IPS-11a (cell line): Measurements from ENCODE around the gene FIGN.

Experiments
- H3K4me3 ChIP-seq: one replicate; pipeline ENCODE4 v1.5.1; 2013; ENCODE audit warnings: low read depth, low read length, control low read depth

The FIGN gene

DNA sequence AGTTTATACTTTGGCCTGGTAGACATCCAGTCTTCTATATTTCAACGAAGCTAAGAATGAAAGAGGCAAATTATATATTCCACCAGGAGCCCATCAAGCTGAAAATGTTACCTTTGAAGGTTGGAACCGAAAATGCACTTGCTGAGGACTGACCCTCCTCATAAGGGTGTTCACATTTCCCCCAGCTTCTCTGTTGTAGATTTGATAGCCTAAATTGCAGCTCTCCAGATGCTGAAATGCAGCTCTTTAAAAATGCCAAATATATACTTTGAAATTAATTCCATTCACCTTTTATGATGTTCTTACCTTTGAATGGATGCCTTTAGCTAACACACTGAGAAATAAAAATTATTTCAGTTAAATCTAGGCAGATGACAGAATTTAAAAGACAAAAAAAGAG is 1.8 kb upstream of the FIGN start:
- peak overlapping the region; percentile 88 for H3K4me3 ChIP-seq

- peak overlapping the region; percentile 88 for H3K4me3 ChIP-seq
Observed at GRCh38 chr2:163737190-163737439, 1.3 kb upstream of the FIGN start.

DNA sequence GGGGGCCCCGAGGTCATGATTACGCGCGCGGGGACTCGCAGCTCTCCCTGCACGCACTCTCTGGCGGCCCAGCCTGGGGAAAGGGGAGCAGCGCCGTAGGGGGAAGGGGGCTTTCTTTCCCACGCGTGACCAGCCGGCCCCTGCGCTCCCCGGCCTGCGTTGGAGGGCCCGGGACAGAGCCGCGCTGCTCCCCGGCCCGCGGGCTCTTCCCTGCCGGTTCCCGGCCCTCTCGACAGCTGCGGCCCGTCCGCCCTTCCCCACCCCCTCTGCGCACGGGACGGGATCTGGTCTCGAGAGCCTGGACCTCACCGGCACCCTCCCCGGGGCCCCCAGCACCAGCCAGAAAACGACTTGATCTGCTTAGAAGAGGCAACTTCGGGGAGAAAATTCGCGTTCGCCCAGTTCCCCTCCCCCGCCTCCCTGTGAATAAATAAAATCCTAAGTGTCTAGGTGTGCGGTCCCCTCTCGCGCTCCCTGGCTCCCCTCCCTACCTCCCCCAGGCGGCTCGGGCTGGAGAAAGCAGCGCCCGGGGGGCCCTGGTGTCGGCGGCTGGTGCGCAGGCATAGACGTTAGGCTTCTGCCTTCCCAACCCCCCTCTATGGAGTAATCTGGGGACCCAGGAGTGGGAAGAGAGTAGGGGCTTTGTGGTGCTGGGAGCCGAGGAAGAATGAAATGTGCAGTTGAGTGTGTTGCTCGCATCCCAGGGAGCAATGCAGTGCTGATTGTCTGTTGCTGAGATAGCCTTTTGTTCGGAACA is 803 bp upstream of the FIGN start:
- peak overlapping the region; percentile 88 for H3K4me3 ChIP-seq

DNA sequence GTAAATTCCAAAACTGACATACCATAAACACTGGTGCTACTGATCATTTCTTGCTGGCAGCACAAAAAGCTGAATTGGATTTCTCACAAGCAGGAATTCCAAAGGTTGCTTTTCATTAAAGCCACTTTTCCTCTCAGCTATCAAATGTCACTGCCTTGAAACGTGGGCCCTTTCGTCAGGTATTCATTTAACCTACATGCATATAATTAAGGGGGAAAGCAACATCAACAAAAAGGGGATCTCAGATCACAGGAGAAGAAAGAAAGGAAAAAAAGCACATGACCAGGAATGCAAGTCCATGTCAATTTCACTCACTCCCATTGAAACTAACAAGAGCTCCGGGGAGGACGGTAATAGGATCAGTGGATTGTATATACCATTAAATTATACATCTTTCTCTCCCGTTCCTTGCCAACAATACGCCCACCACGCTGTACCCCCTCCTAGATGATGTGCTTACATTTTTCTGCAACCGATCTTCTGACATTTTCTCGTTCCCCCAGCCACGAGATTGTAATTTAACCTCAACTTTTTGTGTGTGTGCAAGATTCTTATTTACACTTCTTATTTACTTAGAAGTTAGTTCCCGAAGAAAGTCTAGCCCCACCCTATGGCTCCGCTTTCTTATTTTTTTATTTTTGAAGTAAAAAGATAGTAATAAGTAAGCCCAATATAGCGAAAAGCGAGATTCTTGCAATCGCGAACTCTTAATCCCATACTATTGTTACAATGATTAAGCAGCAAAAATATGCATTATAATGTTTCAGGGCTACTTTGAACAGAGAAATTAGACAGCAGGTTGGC is 725 bp downstream of the FIGN start:
- peak overlapping the region; percentile 88 for H3K4me3 ChIP-seq

DNA sequence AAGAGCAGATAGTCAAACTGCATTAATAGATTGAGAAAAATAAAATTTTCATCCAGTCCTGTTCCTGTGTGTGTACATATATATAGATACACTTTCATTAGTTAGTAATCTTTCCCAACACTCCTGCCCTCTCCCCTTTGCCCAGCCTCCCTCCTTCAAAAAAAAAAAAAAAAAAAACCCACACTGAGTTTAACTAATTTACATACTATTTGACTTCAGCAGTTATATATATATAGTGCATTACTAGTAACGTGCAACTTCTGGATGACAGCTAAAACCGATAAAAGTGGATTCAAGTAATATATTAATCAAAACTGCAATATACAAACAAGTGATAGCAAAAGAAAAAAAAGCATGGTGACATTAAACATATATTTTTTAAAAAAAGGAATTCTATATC is 1.4 kb downstream of the FIGN start:
- no peak overlapping the region for H3K4me3 ChIP-seq

DNA sequence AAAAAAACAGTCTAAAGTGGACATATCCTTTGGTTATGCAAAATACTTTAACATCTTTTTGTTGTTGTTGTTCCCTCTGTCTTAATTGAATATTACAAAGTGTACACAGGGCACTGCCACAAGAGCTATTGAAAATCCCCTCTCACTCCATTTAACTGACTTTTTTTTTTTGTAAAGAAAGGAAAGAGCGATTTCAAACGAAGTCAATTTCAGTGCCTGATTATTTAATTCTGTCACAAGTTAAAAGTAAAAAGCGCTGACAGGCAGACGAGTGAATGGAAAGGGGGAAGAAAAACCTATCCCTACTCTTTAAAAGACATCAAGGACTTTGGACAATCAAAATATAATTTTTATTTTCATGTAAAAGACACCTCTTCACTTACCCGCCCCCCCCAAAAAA is 1.9 kb downstream of the FIGN start:
- no peak overlapping the region for H3K4me3 ChIP-seq

- no peak overlapping the region for H3K4me3 ChIP-seq
Observed at GRCh38 chr2:163733301-163733938, 2.4 kb downstream of the FIGN start.

DNA sequence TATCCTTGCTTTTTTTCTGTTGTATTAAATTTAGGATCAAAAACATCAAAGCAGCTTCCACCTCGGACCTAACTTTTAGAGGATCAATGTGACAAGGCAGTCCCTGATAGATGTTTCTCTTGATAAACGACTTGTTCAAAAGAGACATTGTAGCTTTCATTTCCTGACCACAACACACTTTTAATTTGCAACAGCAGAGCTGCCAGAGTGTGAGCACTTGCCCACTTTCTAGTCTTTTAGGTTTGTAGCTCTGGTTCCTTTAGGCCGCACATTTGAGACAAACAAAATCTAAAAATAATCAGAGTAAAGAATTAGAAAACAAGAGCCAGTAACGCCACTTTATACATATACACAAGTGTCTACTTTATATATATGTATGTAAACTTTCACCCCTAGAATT is 3.1 kb downstream of the FIGN start:
- H3K4me3 ChIP-seq: no peak overlapping the region

- H3K4me3 ChIP-seq: no peak overlapping the region
Observed at GRCh38 chr2:163731735-163732134, 4.1 kb downstream of the FIGN start.

GRCh38 chr2:163730556-163730955 is 5.3 kb downstream of the FIGN start:
- H3K4me3 ChIP-seq: no peak overlapping the region

DNA sequence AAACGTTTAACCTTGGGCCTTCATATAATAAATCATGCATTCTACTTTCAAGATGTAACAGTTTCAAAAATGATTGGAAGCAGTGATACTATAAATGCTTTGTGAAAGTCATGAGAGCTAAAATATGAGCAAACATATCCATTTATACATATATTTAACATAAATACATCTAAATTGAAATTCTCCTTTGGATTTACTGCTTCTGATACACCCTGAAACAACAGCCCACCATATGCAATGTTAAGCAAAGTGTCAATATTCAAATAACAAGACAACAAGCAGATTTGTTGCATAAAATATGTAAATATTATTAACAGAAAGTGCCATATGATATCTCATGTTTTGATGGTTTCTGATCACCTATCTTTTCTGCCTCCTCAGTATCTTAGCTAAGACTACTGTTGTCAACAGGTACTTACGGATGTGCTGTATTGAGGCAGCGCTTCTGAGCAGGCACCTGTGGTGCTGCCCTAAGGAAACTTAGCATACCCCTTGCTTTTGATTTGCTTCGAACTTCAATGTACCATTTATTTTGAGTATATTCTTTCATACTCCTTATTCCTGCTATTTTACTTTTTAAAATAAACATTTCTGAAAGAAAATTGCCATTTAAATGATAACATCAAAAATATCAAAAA is 6.1 kb downstream of the FIGN start:
- no peak overlapping the region for H3K4me3 ChIP-seq

GRCh38 chr2:163723881-163724280 is 11.9 kb downstream of the FIGN start:
- no peak overlapping the region for H3K4me3 ChIP-seq

DNA sequence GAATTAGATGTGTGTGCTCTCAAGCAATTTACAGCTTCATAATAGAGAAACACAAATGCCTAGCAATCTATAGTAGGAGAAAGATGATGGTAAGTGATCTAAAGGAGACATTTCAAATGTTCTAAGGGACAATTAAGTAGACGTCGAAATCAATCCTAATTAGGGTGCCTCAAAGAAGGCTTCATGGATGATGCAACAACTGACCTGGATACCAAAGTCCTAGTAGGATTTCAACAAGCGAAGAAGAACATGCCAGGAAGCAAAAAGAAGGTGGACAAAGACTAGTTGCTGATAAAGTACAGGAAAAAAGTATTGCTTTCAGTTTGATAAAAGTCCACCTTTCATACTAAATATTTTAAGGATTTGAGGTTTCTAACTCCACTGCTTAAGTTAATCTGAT is 12.5 kb downstream of the FIGN start:
- H3K4me3 ChIP-seq: no peak overlapping the region

- H3K4me3 ChIP-seq: no peak overlapping the region
Observed at GRCh38 chr2:163719331-163719730, 16.5 kb downstream of the FIGN start.

GRCh38 chr2:163717993-163718680 is 17.7 kb downstream of the FIGN start:
- H3K4me3 ChIP-seq: no peak overlapping the region

- H3K4me3 ChIP-seq: no peak overlapping the region
Observed at GRCh38 chr2:163717515-163717914, 18.3 kb downstream of the FIGN start.

DNA sequence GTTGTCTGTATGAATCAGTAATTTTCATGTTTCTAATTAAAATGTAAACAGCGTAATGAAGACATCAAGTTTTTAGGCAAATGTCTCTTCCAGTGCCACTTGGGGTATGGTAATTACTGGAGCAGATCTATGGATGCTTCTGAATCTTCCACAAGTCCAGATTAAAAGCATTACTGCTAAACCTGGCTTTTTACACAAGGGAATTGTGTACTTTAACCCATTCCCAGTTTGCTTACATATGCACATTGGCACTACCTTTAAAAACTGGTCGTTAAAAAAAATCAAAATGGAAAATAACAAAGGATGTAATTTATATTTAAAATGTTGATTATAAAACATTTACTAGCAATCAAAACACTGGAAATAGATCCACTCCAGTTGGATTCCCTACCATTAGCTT is 19.7 kb downstream of the FIGN start:
- H3K4me3 ChIP-seq: no peak overlapping the region

DNA sequence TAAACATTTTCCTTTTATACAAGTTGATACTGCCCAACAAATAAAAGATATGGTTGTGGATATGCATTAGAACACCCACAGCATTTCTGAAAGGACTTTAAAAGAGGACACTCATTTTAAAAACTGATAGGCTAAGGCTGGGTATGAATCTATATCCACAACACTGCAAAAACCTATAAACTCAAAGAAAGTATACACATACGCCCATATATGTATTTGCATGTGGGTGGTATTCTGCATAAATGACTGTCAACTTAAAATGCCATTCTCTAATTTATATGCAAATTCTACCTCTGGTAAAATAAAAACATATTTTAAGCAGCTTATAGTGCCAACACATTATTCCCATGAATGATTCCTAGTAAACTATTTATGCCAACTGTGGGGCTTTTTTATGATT is 20.1 kb downstream of the FIGN start:
- H3K4me3 ChIP-seq: no peak overlapping the region

- H3K4me3 ChIP-seq: no peak overlapping the region
Observed at GRCh38 chr2:163715199-163715598, 20.6 kb downstream of the FIGN start.

DNA sequence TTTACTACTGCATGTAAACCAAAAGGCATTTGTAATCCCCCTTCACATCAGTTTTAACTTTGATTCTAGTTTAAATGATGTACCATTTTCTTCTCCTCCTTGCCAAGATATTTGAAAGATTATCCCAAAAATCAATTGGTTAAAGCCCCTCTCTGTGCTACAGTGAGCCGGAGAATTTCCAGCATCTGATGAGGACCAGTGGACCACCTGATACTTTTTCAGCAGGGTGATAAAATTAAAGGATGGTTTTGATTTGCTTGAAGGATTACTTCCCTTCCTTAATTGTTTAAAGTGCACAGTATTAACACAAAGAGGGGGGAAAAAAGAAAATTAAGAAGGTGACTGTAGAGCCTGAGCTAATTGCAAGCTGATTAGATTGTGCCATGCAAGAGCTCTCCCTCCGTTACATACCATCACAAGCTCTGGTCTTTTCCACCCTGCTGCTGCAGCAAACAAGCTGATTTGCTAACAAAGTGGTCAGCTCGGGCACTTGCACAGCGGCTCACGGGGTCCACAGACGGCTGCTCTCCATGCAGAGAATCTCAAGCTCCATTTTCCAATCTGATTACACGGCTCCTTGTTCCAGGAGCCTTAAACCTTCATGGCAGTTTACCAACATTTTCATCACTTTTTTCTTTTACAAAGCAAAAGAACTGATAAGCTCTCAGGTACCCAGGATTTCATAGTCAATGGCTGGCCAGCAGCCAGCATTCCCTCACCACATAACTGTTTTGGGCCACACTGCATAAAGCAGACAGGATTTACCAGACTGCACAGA is 22.1 kb downstream of the FIGN start:
- H3K4me3 ChIP-seq: no peak overlapping the region
